ENCODE data around the gene ATPAF2.
"Not testable (repeated sequence)": the region's sequence is repeated elsewhere in the genome, so short reads cannot be mapped to it uniquely, and the experiment has no call there.

ATPAF2 gene

DNA sequence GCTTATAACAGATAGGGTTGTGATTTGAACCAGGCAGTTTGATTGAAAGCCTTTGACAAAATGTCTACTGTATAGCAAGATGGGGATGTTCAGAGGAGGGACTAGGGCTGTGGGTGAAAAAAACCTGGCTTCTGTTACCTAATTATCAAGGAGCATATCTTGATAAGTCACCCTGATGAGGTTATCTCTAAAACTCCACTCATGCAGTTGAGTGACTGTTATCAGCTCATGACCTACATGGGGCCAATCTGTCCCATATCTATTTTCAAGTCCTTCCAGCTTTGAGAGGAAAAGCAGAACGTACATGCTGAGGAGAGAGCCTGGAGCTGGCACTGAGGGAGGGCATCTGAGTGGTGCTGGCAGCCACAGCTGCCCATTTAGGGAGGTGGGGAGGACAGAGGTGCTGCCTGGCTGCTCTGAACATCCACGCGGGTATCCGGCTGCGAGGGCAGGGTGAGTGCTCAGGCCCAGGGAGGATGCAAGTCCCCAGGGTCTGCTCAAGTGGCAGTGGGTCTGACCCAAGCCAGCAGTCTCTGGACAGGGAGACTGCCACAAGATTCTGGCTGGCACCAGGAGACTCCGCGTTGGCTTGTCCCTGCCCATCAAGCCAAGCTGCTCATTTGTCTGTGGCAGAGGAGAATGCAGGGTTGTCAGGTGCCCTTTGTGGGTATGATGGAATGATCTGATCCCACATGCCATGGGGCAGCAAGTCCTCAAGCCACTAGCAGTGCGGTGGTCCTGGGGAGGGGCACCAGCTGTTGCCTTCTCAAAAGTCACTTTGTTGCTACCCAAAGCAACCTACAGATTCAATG, 29.2 kb downstream of the ATPAF2 start:
- DNase-seq: no peak

DNA sequence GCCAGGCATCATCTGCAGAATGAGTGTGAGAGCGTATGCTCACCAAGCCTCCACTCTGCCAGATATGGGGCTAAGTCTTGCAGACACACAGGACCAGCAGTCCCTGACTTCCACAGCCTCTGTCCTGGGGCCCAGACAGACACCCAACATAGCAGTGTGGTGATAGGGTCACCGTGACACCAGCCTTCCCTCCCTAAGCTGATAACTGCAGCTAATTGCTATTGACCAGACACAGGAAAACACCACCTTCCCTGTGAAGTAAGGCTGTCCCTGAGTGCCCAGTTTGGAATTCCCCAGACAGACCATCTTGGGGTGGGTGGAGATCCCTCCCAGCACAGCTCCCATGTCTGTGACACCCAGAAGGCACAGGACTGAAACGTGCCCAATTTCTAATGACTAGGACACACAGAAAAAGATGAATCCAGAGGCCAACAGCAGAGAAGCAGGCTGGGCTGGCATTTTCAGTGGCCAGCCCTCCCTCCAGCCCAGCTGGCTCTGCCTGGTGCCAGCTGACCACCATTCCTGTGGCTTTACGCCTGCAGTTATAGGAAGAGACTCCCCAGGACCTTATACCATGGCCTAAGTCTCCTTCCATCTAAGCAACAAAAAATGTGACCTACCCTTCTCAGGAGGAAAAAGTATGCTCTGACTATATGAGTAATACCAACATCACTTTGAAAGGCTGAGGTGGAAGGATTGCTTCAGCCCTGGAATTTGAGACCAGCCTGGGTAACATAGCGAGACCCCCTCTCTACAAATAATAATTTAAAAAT, 30.3 kb downstream of the ATPAF2 start:
- DNase-seq: no peak

DNA sequence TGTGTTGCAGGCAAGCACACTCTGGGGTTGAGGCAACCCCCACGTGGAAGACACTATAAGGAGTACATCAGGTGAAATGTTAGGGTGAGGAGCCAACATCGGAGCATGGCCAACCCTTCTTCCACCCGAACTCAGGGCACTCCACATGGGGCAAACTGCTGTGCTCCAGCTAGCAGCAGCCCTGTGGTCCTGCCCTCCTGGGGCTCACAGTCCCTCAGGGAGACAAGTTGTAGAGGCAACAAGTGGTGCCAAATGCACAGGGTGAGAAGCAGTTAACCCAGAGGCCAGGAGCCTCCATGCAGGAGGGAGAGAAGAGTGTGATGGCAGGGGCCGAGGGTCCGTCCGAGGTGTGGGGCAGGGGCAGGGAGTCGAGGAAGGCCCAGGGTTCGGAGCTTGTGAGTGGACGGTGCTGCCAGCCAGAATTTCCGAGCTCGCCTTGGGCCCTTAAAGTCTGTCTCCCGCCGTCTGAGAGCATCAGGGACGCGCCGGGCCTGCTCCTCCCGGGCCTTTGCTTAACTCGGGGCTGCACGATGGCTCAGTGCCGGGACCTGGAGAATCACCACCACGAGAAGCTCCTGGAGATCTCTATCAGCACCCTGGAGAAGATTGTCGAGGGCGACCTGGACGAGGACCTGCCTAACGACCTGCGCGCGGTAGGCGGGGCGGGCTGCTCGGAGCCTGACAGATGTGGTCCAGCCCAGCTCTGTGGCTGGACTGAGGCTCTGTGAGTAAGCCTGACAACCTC, 32.3 kb downstream of the ATPAF2 start:
- DNase-seq: no peak

DNA sequence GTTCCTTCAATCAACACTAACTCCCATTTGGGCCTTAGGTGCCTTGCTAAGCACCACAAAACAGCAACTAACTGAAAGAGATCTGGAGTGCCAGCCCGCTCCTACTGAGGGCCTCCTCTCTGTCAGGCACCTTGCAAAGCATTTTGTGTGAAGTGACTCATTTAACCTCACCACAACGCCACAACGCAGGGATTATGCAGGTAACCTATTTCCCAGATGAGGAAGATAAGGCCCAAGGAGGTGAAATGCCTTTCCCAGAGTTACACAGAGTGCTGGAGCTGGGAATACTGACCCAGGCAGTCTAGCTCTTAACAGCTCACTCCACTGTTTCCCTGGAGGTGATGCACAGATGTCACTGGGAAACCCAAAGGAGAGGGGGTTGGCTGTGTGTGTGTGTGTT, 33.5 kb downstream of the ATPAF2 start:
- DNase-seq: no peak

DNA sequence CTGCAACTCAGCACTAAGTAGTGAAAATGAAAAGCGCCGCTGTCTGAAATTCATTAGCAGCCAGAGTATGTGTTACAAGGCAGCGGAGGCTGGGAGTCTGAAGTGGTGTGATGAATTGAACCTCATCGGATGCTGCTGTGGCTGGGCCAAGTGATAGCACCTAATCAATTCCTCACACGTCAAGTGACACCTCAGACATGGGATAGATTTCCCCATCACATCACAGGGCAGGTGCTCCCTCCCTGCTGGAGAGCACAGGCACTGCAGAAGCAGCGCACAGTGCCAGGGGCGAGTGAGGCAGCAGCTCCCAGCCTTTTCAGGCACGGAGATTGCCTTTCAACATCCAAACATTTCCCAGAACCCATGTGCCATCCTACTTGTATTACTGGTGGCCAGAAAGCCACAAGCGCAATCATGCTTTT, 34.1 kb downstream of the ATPAF2 start:
- no peak for DNase-seq

DNA sequence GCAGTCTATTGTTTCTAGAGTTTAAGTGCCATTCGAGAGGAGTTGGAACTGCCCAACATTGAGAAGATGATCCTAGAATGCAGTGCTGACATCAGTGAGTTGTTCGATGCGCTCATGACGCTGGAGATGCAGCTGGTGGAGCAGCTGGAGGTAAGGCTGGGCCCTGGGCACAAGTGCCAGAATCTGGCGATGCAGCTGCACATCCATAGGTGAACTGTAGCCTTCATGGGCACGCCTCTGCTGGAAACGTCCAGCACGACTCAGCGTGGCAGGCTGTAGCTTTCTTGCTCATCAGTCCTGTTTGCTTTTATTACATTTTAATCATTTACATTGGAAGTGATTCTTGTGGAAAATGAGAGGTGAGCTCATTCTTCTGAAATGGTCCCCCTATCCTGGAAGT, 34.6 kb downstream of the ATPAF2 start:
- DNase-seq: no peak

DNA sequence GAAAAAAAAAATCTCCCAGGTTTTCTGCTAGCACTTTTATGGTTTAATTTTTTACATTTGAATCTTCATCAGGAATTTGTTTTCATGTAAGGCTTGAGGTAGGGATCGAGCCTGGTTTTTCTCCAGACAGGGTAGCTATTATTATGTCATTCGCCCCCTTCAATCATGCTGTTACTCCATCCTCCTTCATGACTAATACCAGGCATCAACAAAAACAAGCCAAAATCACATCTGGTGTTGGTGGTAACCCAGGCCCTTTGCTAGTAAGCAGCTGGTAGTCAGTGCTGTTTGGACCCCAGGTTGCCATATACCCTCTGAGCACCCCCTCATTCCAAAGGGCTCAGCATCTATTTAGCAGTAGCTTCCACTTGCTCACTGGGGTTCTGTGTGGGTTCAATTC, 36.8 kb downstream of the ATPAF2 start:
- no peak for DNase-seq

DNA sequence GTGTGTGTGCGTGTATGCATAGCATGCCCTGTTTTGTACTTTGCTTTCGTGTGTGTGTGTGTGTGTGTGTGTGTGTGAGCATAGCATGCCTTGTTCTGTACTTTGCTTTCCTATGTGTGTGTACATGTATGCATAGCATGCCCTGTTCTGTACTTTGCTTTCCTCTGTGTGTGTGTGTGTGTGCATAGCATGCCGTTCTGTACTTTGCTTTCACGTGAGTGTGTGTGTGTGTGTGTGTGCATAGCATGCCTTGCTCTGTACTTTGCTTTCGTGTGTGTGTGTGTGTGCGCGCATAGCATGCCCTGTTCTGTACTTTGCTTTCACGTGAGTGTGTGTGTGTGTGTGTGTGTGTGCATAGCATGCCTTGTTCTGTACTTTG, 38.9 kb downstream of the ATPAF2 start:
- DNase-seq: no peak

DNA sequence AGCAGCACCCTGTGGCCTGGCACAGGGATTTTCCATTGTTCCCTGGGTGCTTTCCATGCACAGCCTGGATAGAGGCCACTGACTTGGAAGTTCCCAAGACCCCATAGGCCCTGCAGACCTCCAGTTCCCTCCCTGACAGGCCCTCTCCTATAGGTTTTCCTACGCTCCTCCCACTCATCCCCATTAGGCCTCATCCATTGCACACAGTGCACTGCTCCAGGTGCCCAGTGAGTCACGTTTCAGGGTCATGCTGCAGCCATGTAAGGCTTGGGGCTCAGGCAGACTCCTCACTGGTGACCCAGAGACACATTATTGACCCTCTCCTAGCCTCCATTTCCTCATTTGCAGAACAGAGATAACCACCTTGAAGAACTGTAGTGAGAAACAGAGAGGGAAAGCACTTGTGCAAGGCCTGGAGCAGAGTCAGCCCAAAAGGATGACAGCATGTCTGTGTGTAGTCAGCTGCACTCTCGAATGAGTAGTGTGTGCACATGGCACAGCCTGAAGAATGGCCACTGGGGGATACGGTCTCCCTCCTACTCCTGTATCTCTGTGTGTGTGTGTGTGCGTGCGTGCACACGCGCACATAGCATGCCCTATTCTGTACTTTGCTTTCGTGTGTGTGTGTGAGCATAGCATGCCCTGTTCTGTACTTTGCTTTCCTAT, 39.5 kb downstream of the ATPAF2 start:
- no peak for DNase-seq

DNA sequence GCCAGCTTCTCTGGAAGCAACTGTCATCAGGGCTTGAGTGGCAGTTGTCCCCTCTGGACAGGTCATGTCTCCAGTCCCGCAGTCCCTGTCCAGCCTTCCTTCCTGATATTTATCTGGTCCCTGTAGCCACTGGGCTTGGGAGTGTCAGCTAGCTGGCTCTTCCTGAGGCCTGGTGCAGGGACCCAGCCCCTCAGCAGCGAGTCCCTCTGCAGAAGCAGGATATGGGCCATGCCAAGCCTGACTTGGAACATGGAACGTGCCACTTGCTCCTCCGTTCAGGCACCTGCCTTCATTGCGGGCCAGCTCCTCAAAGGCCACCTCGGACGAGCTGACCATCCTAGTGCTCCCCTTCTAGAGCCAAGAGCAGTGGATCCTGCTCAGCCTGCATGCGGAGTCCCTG, 40.0 kb downstream of the ATPAF2 start:
- DNase-seq: no peak

DNA sequence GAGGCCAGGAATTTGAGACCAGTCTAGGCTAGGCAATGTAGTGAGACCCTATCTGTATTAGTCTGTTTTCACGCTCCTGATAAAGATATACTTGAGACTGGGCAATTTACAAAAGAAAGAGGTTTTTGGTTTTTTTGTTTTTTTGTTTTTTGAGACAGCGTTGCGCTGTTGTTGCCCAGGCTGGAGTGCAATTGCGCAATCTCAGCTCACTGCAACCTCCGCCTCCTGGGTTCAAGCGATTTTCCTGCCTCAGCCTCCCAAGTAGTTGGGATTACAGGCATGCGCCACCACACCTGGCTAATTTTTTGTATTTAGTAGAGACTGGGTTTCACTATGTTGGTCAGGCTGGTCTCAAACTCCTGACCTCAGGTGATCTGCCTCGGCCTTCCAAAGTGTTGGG, 43.1 kb downstream of the ATPAF2 start:
- not testable (repeated sequence) for DNase-seq

DNA sequence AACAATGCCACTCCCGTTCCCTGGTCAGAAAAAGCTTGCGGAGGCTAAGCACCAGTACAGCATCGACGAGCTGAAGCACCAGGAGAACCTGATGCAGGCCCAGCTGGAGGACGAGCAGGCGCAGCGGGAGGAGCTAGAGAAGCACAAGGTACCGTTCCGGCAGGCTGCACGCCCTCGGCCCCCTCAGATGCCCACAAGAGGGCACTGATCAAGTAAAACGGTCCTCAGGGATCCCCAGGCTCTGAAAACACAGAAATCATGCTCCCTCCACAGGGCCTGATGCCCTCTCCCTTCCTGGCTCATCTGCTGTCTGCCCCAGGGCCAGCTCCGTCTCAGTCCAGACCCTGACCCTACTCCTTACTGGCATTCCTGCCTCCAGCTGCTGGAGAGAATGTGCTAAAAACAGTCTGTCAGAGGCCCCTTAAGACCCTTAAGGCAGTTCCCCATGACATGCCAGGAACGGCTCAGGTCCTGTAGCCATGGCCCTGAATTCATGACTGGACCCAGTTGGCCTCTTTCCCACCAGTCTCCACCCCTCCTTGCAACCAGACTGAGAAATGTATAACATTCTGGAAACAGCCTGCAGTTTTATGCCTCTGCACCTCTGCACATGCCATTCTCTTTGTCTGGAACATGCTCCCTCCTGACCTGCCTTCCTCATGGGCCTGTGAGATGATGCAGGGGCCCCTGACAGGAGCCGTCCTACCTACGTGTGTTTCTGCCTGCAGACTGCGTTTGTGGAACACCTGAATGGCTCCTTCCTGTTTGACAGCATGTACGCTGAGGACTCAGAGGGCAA, 44.5 kb downstream of the ATPAF2 start:
- DNase-seq: peak in 11 of 58 donors; percentile 4 to 38 (median 13)

DNA sequence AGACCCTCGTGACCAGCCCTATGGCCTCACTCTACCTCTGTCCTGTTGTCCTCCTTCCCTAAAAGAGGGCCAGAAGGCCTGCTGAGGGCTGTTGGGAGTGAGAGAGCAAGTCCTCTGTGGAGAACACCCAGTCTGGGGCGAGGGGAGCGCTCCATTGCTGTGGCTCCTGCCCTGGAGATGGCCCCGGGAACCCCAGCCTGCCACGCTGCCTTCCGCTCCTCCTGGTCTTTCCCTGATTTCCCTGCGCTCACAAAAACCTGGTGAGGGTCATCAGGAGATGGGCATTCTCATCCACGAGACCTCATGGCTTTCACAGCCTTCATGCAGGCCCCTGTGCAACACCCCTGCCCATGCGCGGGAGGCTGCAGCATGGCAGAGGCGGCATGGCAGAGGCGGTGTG, 45.1 kb downstream of the ATPAF2 start:
- no peak for DNase-seq

DNA sequence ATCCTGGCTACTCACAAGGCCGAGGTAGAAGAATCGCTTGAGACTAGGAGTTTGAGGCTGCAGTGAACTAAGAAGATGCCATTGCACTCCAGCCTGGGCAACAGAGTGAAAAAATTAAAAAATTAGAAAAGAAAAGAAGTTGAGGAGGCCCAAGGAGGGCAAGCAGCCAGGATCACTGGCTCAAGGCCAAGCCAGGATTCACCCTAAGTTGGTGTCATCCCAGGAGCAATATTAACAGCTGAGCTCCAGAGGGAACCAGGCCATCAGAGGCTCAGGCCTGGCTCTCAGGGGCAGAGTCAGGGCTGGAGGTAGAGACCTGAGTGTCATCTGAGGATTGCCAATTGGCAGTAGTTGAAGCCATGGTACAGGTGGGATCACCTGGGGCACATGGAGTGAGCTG, 45.6 kb downstream of the ATPAF2 start:
- DNase-seq: peak in 1 of 58 donors; percentile 23

DNA sequence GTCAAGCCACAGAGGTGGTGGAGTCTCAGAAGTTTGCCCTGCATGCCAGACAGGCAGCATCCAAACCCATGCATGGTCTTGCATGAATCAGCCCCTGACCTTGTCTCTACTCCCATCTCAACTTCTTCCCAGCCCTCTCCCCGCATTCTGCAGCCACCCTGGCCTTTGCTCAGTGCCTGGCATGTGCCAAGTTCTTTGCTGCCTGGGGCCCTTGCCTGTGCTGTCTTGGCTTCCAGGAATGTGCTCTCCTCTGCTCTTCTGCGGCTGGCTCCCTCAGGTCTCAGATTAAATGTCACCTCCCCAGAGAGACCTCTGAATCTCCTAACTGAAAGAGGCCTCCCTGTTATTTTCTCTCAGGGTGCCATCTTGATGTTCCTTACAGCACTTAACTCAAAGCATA, 48.7 kb downstream of the ATPAF2 start:
- DNase-seq: no peak

DNA sequence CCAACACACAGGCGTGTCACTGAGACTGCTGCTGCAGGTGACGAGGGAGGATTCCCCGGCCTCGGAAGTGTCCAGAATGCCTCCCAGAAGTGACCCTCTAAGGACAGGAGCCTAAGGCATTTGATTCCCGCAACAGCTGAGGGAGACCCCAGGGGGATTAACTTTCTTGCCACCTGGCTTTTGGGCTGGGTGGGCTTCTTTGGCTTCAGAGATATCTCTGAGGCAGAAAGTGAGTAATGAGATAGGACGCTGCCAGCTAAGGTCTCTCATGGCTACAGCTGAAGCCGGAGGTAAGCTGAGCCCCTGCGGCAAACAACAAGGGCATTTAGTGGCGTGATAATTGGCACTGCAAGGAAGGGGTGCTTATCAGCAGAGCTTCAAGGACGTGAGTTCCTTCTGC, 49.4 kb downstream of the ATPAF2 start:
- DNase-seq: no peak

DNA sequence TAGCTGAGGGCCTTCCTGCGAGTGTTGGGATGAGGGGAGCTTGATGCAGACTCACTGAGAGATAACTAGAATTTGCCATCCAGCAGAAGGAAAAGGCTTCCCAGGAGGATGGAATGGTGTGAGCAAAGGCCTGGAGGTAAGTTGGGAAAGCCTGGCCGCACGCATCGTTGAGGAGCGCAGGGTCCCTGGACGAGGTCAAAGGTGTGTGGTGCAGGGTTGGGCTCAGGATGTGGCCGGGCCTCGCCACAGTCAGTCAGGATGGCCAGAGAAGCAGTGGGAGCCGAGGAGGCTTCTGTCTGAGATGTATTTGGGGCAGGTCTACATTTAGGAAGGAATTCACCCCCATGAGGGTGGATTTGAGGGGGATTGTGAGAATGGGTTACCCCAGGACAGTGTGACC, 49.9 kb downstream of the ATPAF2 start:
- DNase-seq: no peak

DNA sequence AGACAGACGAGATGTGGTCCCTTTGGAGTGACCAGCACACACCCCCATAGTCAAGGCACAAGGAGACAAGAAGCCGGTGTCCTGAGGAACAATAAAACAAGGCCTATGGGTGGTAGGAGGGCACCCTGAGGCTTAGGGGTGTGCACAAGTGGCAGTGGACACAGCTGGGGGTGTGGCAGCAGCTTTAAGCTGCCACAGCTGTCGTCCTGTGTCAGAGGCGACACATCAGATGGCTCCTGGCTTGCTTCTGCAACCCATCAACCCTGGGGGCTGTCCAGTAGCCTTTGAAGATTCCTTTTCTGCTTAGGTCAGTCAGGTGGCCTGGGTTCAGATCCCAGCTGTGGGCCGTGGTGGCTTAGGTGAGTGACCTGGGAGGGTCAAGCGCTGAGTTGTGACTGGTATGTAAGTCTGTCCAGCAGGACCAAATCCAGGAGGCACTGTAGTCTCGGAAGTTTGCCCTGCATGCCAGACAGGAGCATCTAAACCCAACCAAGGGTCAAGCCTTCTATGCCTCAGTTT, 50.5 kb downstream of the ATPAF2 start:
- no peak for DNase-seq

DNA sequence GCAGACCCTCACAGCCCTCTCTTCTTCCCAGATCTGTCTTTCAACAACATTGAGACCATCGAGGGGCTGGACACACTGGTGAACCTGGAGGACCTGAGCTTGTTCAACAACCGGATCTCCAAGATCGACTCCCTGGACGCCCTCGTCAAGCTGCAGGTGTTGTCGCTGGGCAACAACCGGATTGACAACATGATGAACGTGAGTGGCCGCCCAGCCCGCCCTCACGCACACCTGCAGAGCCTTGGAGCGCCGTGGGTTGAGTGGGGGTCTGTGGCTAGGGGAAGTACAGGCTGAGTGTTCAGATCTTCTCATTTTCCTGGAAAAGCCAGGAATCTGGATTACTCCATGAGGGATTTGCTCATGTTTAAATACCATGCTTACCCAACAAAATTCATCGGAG, 51.1 kb downstream of the ATPAF2 start:
- no peak for DNase-seq

DNA sequence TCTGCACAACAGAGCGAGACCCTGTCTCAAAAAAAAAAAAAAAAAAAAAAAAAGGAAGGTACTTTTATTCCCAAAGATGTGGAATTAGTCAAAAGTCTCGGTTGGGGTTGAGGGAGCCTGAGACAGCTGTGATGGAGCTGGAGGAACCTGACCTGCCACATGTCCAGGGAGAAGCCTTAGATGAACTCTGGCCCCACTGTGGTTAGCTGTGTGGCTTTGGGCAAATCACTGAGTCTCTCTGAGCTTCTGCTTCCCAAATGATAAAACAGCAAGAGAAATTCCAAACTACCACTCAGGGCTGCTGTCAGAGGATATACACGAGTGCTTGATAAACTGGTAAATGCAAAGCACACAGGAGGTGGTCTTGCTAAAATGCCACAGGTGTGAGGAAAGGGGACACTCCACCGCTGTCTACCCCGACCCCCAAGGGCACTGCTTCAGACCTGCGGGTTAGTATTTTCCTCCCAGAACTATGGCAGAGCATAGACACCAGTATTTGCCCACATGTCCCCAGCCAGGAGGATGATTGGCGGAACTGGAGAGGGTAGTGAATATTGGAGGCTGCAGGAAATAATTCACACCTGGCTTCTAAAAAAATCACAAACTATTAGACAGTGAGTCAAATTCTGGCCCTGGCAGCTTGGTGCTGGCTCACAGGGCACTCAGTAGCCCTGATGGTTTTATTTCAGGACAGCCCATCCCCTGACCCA, 51.6 kb downstream of the ATPAF2 start:
- no peak for DNase-seq
